A549 treated with CORT108297 at 1 μM for 4 hours (cell line): ENCODE data around the gene NHLH1. TPM values are rescaled to one million over a fixed set of nuclear protein-coding genes. Genes with fewer than 3 reads are reported as not detected.

Source experiments
- total RNA-seq: library from RNA; stranded (reverse); fragments of 200-300 nt; extraction: Qiagen RNA extraction; gene quantifications from 5 replicates; pipeline ENCODE4 v1.2.3, GENCODE V29; 2022

NHLH1 gene
- 0.23 to 0.74 TPM (median 0.37 TPM) in 5 replicates for total RNA-seq

DNA sequence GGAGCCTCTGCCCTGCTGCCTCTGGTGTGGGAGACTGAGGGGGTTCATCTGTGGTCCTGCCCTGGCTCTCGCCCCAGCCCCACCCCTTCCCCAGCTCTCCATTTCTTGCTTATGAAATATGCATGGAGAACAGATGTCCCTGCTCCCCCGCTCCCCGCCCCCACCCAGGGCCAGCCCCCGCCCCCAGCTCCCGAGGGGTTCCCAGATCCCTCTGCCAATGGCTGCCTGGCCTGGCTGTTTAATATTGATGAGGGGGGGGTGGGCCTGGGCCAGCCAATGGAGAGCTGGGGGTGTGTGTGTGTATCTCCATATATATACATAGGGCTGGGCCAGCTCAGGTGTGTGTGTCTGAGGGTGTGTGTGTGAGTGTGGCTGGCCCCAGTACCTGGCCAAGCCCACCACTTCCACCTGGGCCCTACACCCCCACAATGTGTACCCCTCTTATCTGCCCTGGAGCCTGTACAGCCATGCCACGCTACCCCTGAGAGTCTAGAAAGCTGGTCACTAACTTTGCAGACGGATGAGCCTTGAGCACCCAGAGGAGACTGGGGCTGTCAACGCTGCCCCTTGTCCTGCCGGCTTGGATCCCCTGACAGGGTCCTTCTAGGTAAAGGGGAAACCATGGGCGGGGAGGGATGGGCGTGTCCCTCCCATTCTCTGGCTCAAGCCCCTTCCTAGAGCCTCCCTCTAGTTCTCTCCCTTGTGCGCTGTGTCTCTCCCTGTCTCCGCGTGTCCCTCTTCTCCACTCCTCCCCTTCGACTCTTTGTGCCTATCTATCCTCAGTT lies at the start of gene NHLH1:
Gene NHLH1, plus strand, starts transcription at position 341 of the 785 bp plus-strand sequence. CDS start 3,661 bp downstream, outside the sequence.

DNA sequence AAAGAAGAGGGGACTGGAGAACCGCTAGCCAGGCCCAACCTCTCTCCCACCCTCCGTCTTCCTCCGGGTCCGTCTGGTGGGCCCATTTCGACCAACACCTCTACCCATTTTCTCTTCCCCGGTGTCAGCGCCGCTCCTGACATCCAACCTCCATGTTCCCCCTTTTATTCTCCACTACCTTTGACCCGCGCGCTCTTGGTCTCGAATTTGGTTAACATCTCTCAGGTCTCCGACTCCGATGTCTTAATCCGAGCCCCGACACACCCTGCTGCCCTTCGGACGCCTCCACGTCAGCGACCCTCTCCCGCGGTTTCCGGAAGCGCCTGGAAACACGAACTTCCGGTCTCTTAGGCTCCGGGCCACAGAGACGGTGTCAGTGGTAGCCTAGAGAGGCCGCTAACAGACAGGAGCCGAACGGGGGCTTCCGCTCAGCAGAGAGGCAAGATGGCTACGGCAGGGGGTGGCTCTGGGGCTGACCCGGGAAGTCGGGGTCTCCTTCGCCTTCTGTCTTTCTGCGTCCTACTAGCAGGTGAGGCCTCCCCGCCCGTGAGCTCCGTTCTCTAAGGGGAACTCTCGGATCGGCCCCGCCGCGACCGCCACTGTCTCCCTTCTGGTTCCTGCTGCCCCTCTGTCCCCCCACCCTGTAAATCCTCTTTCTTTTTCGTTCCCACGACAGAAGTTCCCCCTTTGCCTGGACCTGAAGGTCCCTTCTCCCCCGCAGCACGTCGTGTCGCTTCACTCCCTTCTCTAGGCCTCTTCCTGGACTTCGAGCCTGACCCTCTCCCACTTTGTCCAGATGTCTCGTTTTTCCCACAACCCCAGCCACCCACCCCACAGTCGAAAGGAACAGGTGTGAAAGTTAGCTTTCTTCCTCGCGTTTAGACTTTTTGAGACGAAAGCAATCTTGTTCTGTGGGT lies 23.7 kb upstream of the NHLH1 start, which contains the start of the genes COPA and NCSTN:
Gene COPA, minus strand, starts transcription at position 298 of the 917 bp plus-strand sequence. Its CDS starts 80 bp downstream, at position 218.
Gene NCSTN, plus strand, starts transcription at position 431 of the 917 bp plus-strand sequence. Its CDS starts 14 bp downstream, at position 445.

DNA sequence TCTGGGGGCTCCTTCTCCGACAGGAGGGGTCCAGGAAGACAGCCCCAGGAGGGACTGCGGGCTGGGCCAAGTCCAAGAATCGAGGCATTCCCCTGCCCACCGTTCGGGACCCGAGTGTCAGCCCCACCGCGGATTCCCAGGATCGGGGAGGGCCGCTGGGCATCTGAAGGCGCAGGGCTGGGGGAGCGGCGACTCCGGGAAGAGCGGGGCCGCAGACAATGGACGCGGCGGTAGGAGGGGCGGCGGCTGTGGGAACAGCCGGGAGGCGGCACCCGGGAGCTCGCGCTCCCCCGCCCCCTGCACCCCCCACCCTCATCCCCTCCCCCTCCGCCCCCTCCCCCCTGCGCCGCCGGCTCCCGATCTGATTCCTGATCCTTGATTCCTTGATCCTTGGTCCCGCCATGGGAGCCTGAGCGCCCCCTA lies 33.4 kb downstream of the NHLH1 start, which contains the start of gene VANGL2:
Gene VANGL2, plus strand, starts transcription at position 342 of the 423 bp plus-strand sequence. CDS start 15,274 bp downstream, outside the sequence.

Other genes with a start within 250 kb of the NHLH1 start
- gene ATP1A4, start 215.5 kb upstream of the NHLH1 start, total RNA-seq = not detected in 5 replicates
- gene CASQ1, start 176.5 kb upstream of the NHLH1 start, total RNA-seq = not detected in 5 replicates
- 180 to 213 TPM (median 195 TPM) in 5 replicates for gene PEA15, start 161.7 kb upstream of the NHLH1 start, total RNA-seq
- 44.4 to 56.1 TPM (median 53.8 TPM) in 5 replicates for gene DCAF8, start 104.5 kb upstream of the NHLH1 start, total RNA-seq
- 20.8 to 27.6 TPM (median 23.3 TPM) in 5 replicates for gene PEX19, start 81.9 kb upstream of the NHLH1 start, total RNA-seq
- 79.1 to 100 TPM (median 84.0 TPM) in 5 replicates for gene COPA, start 23.8 kb upstream of the NHLH1 start, total RNA-seq
- 40.9 to 48.5 TPM (median 47.4 TPM) in 5 replicates for gene NCSTN, start 23.7 kb upstream of the NHLH1 start, total RNA-seq
- 0.69 to 1.0 TPM (median 0.93 TPM) in 5 replicates for gene VANGL2, start 33.5 kb downstream of the NHLH1 start, total RNA-seq
- not detected in 5 replicates for gene SLAMF6, start 156.2 kb downstream of the NHLH1 start, total RNA-seq
- gene CD84, start 212.4 kb downstream of the NHLH1 start, total RNA-seq = not detected in 5 replicates